Stimulated activated CD8-positive, alpha-beta memory T cell treated with anti-CD3 and anti-CD28 coated beads, Interleukin-4, amount 100 ng/mL, for 48 hours (primary cell): ENCODE results near the gene IL16.

Experiments used
- DNase-seq: peaks from one replicate; pipeline ENCODE4 v3.0.0-alpha.2; 2020

The IL16 gene

DNA sequence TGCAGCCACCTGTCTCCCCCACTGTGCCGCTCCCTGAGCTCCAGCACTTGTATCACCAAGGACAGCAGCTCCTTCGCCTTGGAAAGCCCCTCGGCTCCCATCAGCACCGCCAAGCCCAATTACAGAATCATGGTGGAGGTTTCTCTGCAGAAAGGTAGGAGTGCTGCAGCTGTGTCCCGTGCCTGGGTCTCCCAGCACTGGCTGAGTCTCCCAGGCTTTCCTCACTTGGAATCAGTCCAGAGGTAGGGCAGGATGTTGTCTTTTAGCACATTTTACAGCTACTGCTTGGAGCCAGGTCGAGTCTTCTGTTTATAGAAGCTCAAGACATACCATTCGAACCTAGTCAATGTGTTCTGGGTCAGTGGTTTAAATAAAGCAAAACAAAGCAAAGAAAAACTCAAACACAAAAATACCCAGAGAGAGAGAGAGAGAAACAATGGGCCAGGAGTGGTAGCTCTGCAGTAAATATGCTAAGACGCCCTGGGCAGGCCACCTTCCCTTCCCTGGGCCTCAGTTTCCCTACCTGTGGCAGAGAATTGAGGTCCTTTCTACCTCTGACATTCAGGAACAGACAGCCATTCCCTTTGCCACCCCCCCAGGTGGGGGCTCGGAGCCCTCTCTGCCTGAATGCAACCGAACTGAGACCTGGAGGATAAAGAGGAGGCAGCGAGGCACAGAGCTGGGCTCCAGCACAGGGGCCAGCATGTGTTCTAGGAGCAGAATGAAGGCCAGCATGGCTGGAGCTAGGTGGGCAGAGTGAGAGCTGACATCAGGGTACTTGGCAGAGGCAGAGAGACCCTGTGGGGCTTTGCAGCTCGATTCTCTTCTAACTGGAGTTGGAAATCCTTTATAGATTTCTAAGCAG, 83.2 kb downstream of the IL16 start:
- peak; percentile 17 for DNase-seq

DNA sequence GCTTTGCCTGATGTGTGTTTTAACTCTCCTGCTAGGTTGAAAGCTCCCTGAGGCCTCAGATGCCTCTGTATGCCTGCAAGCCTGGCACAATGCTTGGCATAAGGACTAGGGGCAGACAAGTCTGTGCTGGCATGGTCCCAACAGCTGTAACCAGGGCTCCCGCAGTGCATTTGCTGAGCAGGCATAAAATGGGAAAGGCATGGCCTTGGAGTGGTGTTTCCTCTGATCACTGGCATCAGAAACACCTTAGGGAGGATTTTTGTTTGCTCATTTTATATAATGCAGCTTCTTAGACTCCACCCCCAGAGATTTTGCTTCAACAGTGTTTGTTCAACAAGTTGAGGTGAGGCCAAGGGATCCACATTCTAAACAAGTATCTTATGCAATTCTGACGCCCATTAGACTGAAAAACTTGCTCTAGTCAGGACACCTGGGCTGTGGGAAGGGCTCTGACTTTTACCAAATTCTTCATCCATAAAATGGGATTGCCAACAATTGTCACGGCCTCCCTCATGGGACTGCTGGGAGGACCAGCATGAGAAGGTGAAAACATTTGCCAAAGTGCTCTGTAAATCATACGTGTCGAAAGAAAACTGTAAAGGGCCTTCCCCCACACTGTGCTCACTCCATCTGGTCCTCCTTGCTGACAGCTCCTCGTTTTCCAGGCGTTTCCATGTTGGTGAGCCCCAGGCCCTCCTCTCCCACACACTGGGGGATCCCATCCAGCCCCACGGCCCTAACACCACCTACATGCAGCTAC, 84.2 kb downstream of the IL16 start:
- DNase-seq = peak; percentile 18

DNA sequence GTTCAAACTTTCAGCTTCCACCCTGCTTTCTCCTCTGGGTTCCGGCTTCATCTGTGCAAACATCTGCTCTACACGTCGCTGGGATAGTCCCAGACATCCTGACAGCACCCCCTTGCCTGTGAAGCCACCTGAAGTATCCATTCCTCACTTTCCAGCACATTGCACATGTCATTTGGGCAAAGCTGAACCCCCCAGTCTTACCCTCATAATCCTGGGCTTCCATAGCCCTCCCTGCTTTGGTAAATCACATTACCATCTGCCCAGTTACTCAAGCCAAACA, 84.7 kb downstream of the IL16 start:
- no peak for DNase-seq

DNA sequence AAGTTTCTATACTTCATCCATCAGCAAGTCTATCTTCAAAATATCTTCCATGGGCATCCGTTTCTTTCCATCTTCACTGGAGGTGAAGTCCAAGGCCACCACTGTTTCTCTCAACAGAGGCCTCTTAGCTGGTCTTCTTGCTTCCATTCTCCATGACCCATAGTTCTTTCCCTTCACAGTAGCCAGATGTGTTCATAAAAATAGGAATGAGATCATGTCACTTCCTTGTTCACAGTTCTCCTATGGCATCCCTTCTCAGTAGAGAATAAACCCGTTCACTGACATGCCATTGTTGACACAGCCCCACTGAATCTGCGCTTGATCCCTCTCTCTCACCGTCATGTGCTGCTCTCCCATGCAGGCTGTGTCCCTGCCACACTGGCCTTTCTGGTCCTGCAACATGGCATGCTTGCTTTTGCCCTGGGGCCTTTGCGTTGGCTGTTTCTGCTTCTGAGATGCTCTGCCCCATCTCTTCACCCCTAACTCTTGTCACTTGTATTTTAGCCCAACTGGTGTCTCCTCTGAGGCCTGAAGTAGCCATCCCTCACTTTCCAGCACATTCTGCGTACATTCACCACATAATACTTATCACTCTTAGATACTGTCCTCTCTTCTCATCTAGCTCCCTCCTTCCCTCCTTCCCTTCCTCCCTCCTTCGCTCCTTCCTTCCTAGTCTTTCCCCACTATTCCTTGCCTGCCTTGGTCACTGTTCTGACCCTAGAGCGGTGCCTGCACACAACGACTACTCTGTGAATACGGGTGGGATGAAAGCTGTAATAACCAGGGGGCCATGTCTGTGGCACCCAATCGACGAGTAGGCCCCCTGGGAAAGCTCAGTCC, 85.3 kb downstream of the IL16 start:
- DNase-seq = peak; percentile 19

DNA sequence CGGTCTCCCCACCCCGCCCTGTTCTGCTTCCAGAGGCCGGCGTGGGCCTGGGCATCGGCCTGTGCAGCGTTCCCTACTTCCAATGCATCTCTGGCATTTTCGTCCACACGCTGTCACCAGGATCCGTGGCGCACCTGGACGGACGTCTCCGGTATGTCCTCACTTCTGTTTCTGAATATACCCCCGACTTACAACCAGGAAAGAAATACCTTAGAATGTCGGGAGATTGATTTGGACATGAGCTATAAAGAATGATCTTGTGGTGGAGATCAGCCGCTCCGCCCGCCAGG, 85.9 kb downstream of the IL16 start:
- DNase-seq = no peak

DNA sequence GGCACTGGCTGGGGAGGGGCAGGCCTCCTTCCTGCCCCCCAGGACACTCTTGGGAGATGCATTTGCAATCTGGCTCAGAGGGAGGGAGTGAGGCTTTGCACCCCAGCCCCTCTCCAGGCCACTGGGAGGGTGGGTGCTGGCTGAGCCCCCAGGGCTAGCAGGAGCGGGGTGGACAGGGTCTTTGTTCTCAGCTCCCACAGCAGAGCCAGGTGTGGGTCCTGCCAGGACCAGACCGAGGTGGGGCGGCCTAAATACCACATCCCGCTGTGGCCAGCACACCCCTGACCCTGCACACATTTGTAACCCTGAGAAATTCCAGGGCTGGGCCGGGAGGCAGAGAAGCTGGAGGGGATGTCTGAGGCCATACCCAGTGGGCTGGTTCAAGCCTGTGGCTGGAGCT, 86.2 kb downstream of the IL16 start:
- peak; percentile 10 for DNase-seq

DNA sequence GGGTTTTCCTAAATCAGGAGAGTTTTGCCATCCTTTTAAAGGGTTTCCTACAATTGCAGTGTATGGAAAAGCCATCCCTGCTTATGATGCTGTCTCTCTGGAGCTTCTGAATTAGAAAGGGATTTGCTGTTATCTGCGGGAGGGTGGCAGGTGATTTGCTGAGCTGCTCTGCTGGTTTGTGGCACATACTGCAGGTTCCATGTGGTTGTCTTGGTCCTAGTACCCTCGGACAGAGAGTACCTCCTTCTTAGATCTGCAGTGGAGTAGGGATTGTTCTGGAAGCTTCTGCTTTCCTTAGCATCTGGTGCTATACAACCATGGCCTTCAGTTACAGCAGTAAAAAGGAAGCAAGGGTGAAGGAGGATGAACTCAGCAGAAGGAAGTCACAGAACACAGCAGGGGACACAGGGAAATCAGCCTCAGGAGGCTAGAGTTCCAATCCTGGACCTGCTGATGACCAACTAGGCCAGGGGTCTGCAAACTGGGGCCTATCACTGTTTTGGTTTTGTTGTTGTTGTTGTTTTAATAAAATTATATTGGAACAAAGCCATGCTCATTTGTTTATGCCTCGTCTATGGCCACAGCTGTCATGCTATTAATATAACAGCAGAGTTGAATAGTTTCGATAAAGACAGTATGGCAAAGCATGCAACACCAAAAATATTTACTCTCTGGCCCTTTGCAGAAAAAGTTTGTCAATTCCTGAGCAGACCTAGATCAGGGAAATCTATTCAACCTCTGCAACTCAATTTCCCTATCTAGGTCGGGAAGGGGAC, 87.8 kb downstream of the IL16 start:
- DNase-seq = peak; percentile 19

DNA sequence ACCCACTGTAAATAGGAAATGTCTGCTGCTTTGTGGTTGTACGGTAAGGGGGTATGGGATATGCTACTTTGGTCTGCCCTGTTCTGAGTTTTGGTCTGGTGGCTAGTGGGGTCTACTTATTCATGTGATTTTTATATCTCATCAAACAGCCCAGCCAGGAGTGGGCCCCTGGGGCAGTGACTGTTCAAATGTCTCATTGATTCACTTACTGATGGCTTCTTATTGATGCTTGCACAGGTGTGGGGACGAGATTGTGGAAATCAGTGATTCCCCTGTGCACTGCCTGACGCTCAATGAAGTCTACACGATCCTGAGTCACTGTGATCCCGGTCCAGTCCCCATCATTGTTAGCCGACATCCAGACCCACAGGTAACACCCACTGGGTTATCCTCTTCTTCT, 88.8 kb downstream of the IL16 start:
- DNase-seq = no peak

DNA sequence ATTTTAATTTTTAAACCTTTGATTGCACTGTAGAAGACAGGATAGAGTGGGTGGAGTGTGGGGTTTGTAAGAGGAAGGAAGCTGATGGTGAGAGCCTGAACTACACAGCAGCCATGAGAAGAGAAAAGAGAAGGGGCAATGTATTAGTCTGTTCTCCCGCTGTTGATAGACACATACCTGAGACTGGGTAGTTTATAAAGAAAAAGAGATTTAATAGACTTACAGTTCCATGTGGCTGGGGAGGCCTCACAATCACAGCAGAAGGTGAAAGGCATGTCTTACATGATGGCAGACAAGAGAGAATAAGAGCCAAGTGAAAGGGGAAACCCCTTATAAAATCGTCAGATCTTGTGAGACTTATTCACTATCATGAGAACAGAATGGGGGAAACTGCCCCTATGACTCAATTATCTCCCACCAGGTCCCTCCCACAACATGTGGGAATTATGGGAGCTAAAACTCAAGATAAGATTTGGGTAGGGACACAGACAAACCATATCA, 90.0 kb downstream of the IL16 start:
- DNase-seq = no peak

DNA sequence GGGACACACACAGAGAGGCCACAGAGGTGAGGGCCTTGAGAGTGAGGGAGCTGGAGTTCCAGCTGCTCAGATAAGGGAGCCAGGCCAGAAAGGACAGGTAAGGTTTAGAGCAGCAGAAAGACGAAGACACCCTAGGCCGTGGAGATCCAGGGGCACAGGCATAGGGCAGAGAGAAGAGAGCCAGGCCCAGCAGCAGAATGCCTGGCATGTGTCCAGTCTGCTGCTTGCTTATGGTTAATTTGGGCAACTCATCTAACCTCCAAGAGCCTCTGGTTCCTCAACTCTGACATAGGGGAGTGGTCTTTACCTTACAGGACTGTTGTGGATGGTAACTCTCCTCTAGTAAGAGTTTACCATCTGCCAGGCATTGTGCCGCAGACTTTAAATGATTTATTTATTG, 91.4 kb downstream of the IL16 start:
- no peak for DNase-seq

DNA sequence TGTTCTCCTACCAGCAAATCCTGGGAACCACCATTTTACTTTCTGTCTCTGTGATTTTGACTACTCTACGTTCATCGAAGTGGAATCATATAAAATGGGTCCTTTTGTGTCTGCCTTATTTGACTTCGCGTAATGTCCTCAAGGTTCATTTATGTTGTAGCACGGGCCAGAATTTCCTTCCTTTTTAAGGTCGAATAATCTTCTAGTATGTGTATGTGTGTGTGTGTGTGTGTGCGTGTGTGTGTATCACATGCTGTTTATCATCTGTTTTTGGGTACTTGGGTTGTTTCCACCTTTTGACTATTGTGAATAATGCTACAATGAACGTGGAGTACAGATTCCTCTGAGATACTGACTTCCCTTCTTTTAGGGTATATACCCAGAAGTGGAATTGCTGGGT, 91.9 kb downstream of the IL16 start:
- no peak for DNase-seq

DNA sequence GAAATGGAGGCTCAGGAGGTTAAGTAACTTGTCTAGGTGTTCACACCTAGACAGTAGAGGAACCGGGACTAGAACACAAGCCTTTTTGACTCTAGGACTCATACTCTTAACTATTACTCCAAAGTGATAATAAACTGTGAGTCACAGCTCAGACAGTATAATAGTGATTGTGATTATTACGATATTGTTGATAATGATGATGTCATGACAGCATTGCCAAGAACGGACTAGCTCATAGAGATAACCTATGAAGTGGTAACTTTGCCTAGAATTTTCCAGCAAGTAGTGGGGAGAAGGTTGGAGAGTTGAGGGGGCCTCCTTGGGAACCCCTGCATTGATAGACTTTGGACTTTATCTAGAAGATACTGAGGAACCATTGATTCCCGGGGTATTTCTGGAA, 93.2 kb downstream of the IL16 start:
- DNase-seq = no peak

DNA sequence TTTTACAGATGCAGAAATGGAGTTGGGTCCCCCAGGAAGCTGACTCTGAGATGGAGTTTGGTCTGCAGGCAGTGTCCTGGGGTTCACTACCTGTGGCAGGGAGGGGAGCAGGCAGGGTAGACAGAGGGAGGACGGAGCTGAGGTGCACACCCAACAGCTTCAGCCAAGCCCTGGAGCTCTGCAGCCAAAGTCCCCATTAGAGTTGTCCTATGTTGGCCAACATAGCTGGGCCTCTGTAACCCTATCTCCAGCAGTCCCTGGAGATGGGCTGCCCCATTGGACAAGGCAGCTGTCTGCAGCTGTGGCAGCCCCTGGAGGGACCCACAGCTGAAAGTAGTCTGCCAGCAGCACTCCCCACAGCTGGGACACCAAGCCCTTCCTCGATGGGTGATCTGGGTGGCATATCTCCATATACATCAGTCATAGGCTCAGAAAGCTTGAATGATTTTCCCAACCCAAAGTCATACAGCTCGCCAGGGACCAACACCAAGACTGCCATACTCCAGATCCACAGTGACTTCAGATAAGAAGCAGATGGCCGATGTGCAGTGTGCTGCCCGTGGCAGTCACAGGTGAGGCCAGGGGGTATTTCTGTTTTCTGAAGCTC, 95.3 kb downstream of the IL16 start:
- DNase-seq = no peak

DNA sequence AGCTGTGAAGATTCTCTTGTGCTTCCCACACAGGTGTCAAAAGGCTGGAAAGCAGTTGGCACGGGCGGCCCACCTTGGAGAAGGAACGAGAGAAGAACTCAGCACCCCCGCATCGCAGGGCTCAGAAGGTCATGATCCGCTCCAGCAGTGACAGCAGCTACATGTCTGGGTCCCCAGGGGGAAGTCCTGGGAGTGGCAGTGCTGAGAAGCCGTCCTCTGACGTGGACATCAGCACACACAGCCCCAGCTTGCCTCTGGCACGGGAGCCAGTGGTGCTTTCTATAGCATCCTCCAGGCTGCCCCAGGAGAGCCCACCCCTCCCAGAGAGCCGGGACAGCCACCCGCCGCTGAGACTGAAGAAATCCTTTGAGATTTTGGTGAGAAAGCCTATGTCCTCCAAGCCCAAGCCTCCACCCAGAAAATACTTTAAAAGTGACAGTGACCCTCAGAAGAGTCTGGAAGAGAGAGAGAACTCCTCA, 95.9 kb downstream of the IL16 start:
- peak; percentile 61 for DNase-seq

DNA sequence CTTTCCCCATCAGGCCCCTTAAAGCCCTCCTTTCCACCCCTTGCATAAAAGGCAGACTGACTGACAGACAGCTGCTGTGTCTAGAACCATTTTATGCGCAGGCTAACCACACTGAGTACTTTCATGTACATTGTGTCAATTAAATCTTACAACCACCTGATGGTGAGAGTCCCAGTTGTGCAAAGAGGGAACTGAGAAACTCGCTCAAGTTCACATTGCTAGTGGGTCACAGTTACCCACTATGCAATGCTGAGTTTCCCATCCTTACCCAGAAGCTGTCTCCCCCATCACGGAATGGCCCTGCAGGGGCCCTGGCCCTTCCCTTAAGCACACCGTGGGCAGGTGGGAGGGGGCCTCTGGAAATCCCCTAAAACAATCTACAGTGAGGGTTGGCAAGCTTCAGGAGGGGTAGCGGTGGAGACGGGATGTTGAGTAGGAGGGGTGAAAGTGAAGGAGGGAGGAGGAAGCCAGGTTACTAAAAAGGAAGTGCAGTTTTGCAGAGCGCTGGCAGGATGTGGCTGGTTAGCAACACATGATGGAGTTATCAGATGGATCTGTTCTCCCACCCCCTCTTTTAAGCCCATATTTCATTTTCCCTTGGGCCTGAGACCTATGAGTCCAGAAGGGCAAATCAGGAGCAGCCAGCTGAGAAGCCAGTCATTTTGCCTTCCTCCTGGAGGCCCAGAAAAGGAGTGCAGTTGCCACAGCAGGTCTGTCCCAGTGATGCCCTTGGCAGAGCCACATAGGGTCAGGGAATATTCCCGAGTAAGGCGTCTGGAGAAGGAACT, 97.2 kb downstream of the IL16 start:
- peak; percentile 78 for DNase-seq

DNA sequence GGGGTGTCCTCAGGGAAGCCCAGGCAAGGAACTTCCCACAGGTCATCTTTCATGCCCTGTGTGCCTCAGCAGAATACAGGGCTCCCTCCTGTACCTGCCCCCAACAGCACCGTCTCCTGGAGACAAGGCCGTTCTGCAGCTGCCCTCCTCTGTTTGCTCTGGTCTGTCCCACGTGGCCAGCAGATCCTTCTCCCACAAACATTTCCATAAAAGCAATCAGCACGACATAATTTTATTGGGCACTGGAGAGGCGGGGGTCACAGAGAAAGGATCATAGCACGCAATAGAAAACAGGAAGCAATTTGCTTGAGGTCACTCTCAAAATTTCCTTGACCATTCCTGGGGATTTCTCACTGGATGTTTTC, 97.8 kb downstream of the IL16 start:
- DNase-seq = no peak

DNA sequence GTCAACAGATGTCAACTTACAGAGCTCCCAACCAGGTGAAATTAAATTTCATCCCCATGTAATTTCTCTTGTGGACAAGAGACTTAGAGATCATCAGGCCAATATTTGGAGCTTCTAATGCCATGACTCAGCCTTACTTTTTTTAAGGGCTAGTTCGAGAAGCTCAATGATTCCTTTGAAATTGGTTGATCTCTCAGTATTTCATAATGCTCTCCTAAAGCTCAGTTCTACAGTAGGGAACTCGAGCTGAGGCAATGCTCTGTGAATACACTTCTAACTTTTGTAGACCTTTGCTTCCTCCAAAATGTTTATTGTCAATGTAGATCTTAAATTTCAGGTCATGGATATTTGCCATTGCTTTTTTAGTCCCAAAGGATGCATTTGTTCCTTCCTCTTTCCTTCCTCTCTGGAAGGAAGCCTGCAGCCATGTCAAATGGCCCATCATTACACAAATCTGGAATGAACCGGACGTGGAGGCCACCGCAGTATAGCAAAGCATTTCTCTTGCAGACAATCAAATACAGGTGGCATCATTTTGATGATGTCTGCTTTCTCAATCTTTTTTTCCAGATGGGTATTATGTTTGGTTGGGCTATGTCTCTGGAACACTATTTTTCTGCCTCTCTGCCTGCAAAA, 98.9 kb downstream of the IL16 start:
- DNase-seq = no peak

DNA sequence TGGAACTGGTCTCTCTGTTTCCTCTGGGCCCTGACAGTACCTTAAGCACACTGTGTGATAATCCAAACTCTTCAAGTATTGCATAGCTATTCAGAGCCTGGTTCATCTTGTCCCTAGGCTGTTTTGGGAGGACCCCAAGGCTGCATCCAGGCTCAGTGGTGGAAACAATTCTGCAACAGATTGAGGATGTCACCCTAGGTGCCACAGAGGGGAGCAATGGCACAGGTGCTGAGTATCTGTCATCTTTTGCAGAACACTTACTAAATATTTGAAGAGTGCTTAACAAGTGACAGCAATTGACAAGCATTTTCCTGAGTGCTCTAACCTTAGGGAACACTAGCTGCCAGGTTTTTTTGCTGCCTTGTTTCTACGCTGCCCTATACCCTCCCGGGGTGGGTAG, 99.5 kb downstream of the IL16 start:
- no peak for DNase-seq

DNA sequence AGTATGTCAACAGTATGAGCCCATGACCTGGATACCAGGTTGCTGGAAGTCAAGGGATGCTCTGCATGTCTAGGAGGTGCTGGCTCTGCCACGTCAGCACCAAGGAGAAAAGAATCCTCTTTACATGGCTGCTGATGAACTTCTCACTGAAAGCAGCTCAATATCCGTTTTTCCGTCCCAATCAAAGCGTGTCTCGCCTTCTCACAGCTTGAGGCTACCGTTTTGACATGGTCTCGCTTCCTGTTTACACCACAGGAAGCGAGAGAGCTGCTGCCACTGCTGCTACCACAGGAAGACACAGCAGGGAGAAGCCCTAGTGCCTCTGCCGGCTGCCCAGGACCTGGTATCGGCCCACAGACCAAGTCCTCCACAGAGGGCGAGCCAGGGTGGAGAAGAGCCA, 100.0 kb downstream of the IL16 start:
- peak; percentile 77 for DNase-seq

DNA sequence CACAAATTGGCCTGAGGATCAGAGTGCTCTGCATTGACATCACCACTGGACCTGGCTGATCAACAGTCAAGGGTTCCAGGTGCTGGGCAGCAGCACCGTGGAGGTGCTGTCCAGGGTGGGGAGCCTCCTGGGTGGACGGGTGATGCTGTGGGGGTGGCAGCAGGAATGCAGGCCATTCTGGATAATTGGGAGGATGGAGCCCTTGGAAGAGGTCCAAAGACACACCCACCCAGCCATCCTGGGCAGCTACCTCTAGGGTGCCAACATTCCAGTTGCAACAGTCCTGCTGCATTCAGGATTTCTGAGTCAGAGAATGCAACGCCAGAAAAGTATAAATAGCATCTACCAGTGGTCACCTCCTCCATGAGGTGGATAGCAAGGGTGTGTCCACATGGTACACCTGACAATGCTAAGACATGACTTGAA, 100.5 kb downstream of the IL16 start:
- DNase-seq = no peak
